Measurements from ENCODE around the gene ZNF813. TPM values are rescaled to one million over a fixed set of nuclear protein-coding genes. Genes with fewer than 3 reads are reported as not detected.

Gene ZNF813
- total and polyA plus RNA-seq, 2 experiments from 2014 or later = 2.8 to 8.6 TPM

DNA sequence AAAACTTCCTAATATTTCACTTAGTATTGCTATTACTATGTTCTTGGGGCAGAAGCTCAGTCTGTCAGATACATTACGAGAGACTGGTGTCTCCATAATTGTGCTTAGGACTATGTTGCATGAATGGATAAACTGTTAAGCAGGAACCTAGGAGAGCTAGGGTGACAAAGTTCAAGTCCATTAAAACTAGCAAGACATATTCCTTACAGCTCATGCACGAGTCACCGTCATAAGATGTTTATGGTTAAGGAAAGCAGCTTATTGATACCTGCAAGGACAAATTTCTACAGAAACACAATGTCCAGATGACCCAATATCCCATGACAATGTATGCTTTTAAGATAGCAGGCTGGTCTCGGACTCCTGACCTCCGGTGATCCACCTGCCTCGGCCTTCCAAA is 5.7 kb upstream of the ZNF813 start:
- H3K79me2 ChIP-seq = no peaks in the 10 kb centered on the region
- DNase-seq (ENCODE audit: low spot score) = no peak
- H4K20me1 ChIP-seq (ENCODE audit: insufficient read depth, poor library complexity, severe bottlenecking) = no peaks in the 10 kb centered on the region
- no peak overlapping the region for H3K4me3 ChIP-seq
- no peaks in the 10 kb centered on the region for H3K4me1 ChIP-seq (ENCODE audit: insufficient read depth)
- no peak overlapping the region for H3K27ac ChIP-seq
- 97% methylated on average over 6 of the region's 6 CpGs for WGBS (ENCODE audit: low lambda C conversion rate, missing lambda C conversion rate)
- no peak overlapping the region for H2AFZ ChIP-seq
- H3K9me2 ChIP-seq (replicated peaks; ENCODE audit: insufficient read depth) = no peaks in the 10 kb centered on the region
- H3K36me3 ChIP-seq (replicated peaks; ENCODE audit: insufficient read depth, low read depth) = no peaks in the 10 kb centered on the region
- TF ChIP-seq EZH2 (IDR thresholded peaks at IDR 0.05; ENCODE audit: borderline replicate concordance) (no peak), EZH2phosphoT487 (IDR thresholded peaks at IDR 0.05; ENCODE audit: low read depth, severe bottlenecking, unreplicated experiment) (no peak)
- TF ChIP-seq, protein P1, sequence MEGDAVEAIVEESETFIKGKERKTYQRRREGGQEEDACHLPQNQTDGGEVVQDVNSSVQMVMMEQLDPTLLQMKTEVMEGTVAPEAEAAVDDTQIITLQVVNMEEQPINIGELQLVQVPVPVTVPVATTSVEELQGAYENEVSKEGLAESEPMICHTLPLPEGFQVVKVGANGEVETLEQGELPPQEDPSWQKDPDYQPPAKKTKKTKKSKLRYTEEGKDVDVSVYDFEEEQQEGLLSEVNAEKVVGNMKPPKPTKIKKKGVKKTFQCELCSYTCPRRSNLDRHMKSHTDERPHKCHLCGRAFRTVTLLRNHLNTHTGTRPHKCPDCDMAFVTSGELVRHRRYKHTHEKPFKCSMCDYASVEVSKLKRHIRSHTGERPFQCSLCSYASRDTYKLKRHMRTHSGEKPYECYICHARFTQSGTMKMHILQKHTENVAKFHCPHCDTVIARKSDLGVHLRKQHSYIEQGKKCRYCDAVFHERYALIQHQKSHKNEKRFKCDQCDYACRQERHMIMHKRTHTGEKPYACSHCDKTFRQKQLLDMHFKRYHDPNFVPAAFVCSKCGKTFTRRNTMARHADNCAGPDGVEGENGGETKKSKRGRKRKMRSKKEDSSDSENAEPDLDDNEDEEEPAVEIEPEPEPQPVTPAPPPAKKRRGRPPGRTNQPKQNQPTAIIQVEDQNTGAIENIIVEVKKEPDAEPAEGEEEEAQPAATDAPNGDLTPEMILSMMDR (IDR thresholded peaks at IDR 0.05; ENCODE audit: poor library complexity) = no peak
- no peak overlapping the region for H3K4me2 ChIP-seq
- H3K9me3 ChIP-seq (ENCODE audit: low read depth) = peaks cover 19% of the 10 kb centered on the region
- no peaks in the 10 kb centered on the region for H3K27me3 ChIP-seq

DNA sequence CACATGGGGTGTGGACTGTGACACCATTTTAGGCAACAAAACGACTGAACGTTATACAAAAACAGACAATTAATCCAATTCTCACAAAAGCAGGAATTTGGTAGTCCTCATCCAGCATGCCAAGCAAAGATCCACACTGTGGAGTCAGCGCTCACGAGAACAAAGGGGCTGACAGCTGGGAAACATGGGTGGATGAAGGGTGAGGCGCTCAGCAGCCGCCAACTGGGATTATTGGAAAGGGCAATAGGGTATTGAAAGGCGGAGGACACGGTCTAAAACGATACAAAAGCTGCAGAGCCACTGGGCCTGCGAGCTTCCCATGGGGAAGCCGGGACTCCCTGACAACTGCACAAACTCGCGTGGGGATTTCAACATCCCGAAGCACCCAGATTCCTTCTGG is 4.7 kb upstream of the ZNF813 start:
- DNase-seq (ENCODE audit: low spot score) = no peak
- no peak overlapping the region for H3K27ac ChIP-seq
- no peaks in the 10 kb centered on the region for H3K4me1 ChIP-seq (ENCODE audit: insufficient read depth)
- H3K4me3 ChIP-seq = no peak overlapping the region
- H3K9me3 ChIP-seq (ENCODE audit: low read depth) = peaks cover 9% of the 10 kb centered on the region
- no peak overlapping the region for H3K4me2 ChIP-seq
- TF ChIP-seq EZH2phosphoT487 (IDR thresholded peaks at IDR 0.05; ENCODE audit: low read depth, severe bottlenecking, unreplicated experiment) (no peak), EZH2 (IDR thresholded peaks at IDR 0.05; ENCODE audit: borderline replicate concordance) (no peak)
- TF ChIP-seq, protein P1 (IDR thresholded peaks at IDR 0.05; ENCODE audit: poor library complexity) = no peak
- H3K79me2 ChIP-seq = no peaks in the 10 kb centered on the region
- no peaks in the 10 kb centered on the region for H3K27me3 ChIP-seq
- H2AFZ ChIP-seq = no peak overlapping the region
- 74% methylated on average over 14 of the region's 14 CpGs for WGBS (ENCODE audit: low lambda C conversion rate, missing lambda C conversion rate)
- H4K20me1 ChIP-seq (ENCODE audit: insufficient read depth, poor library complexity, severe bottlenecking) = no peaks in the 10 kb centered on the region
- H3K9me2 ChIP-seq (replicated peaks; ENCODE audit: insufficient read depth) = no peaks in the 10 kb centered on the region
- H3K36me3 ChIP-seq (replicated peaks; ENCODE audit: insufficient read depth, low read depth) = no peaks in the 10 kb centered on the region

DNA sequence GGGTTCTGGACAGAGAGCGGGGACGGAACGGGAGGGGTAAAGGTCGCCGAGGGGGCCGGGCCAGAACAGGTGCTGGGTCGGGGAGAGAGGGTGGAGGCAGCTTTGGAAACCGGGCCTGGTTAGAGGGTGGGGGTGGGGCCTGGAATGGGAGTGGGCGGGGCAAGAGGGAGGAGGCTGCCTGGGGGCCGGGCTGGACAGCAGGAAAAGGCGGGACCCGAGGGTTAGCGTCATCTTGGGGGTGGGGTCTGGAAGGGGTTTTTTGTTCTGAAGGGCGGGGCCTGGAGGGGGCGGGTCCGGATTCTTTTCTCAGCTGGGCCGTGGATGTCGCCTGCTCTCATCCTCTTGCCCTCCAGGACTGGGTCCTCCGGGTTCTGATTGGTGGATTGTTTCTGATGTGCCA is 4.3 kb upstream of the ZNF813 start:
- H3K27me3 ChIP-seq = no peaks in the 10 kb centered on the region
- H3K4me1 ChIP-seq (ENCODE audit: insufficient read depth) = peaks cover 2% of the 10 kb centered on the region
- no peaks in the 10 kb centered on the region for H3K36me3 ChIP-seq (replicated peaks; ENCODE audit: insufficient read depth, low read depth)
- DNase-seq (ENCODE audit: low spot score) = no peak
- H3K4me3 ChIP-seq = no peak overlapping the region
- H3K79me2 ChIP-seq = peaks cover 2% of the 10 kb centered on the region
- WGBS (ENCODE audit: low lambda C conversion rate, missing lambda C conversion rate) = 50% methylated on average over 9 of the region's 19 CpGs
- H4K20me1 ChIP-seq (ENCODE audit: insufficient read depth, poor library complexity, severe bottlenecking) = no peaks in the 10 kb centered on the region
- peaks cover 5% of the 10 kb centered on the region for H3K9me3 ChIP-seq (ENCODE audit: low read depth)
- H3K27ac ChIP-seq = no peak overlapping the region
- no peak overlapping the region for H3K4me2 ChIP-seq
- H2AFZ ChIP-seq = no peak overlapping the region
- no peaks in the 10 kb centered on the region for H3K9me2 ChIP-seq (replicated peaks; ENCODE audit: insufficient read depth)
- TF ChIP-seq EZH2 (IDR thresholded peaks at IDR 0.05; ENCODE audit: borderline replicate concordance) = no peak
- TF ChIP-seq, protein P1 (IDR thresholded peaks at IDR 0.05; ENCODE audit: poor library complexity) = no peak
- no peak for TF ChIP-seq EZH2phosphoT487 (IDR thresholded peaks at IDR 0.05; ENCODE audit: low read depth, severe bottlenecking, unreplicated experiment)
